Small intestine (tissue), 7 donors: ENCODE measurements around the gene PDE5A. TPM values are rescaled to one million over a fixed set of nuclear protein-coding genes. Genes with fewer than 3 reads are reported as not detected.
A peak's percentile ranks its signal among the peaks of the same experiment; 100 is the strongest.

Experiments
- DNase-seq, 2 donors: peaks; one replicate each; pipeline versions ENCODE4 v3.0.0 to v3.0.0-alpha.2; 2013
- FAIRE-seq: peaks from 2 replicates; lab custom pipeline; 2012; peaks lifted over from hg19 to GRCh38; lab: Jason Lieb, UNC
- H3K27ac ChIP-seq, 3 donors: one replicate each; pipeline ENCODE4 v1.5.1; 2013; ENCODE audit warnings: low read length in 2 of 3, mild to moderate bottlenecking in 2 of 3, control low read depth in 1 of 3, inconsistent platforms in 1 of 3, low read depth in 1 of 3, moderate library complexity in 1 of 3
- H3K27me3 ChIP-seq, 3 donors: one replicate each; pipeline ENCODE4 v1.6.1; 2013; ENCODE audit warnings: low read length in 3 of 3, inconsistent platforms in 1 of 3; ENCODE audit not compliant: control insufficient read depth in 3 of 3, insufficient read depth in 3 of 3
- H3K36me3 ChIP-seq, 3 donors: one replicate each; pipeline ENCODE4 v1.6.1; 2013; ENCODE audit warnings: low read length in 3 of 3, inconsistent platforms in 1 of 3, low read depth in 1 of 3, mild to moderate bottlenecking in 1 of 3, moderate library complexity in 1 of 3; ENCODE audit not compliant: control insufficient read depth in 3 of 3, insufficient read depth in 2 of 3
- H3K4me1 ChIP-seq, 3 donors: one replicate each; pipeline ENCODE4 v1.6.1; 2013; ENCODE audit warnings: low read length in 2 of 3, inconsistent platforms in 1 of 3, low read depth in 1 of 3, mild to moderate bottlenecking in 1 of 3, moderate library complexity in 1 of 3; ENCODE audit not compliant: control insufficient read depth in 3 of 3, insufficient read depth in 2 of 3
- H3K4me3 ChIP-seq, 3 donors: one replicate each; pipeline ENCODE4 v1.5.1; 2013; ENCODE audit warnings: low read length in 3 of 3, control low read depth in 1 of 3, inconsistent platforms in 1 of 3, low read depth in 1 of 3, mild to moderate bottlenecking in 1 of 3, moderate library complexity in 1 of 3
- H3K9me3 ChIP-seq, 2 donors: one replicate each; pipeline ENCODE4 v1.6.1; 2013; ENCODE audit warnings: low read depth in 1 of 2, low read length in 1 of 2; ENCODE audit not compliant: control insufficient read depth in 2 of 2, insufficient read depth in 1 of 2
- WGBS, 3 donors: extraction: QIAGEN DNeasy Blood & Tissue Kit; methylation state at CpG; one replicate each; pipeline ENCODE4 v1.1.7; 2013; 5-methylcytosine and 5-hydroxymethylcytosine counted together
- polyA plus RNA-seq, 4 donors: library from polyadenylated mRNA; stranded (reverse) in 3 of 4; unstranded in 1 of 4; fragments of 200-250 nt in 3 of 4; fragments of 120-200 nt in 1 of 4; gene quantifications; one replicate each; pipeline versions ENCODE4 v1.2.1 to v1.2.3, GENCODE V29; 2013
- donor health status: healthy with polysubstance abuse.
- donor health status: control.
- donor health status: control.
- donor health status: Bipolar disorder and iron deficiency.
- donor health status: healthy.

PDE5A gene
- polyA plus RNA-seq, 4 donors = 5.9 to 18.8 (median 7.4) TPM

- Histone ChIP-seq H3K27me3 (no peaks in the 10 kb centered on the region), H3K36me3 (peaks cover 0 to 4% (median 0%) of the 10 kb centered on the region in 3 donors), H3K9me3 (no peaks in the 10 kb centered on the region), H3K4me3 (no peak overlapping the region), H3K4me1 (peaks cover 0 to 5% (median 2%) of the 10 kb centered on the region in 3 donors), H3K27ac (peak overlapping the region in 1 of 3 donors; percentile 16)
- WGBS, 3 donors = 91 to 97% (median 93%) methylated on average over 3 of the region's 3 CpGs
- FAIRE-seq (no peak), DNase-seq (no peak)
Measured at GRCh38 chr4:119518915-119519410, 109.6 kb downstream of the PDE5A start.

DNA sequence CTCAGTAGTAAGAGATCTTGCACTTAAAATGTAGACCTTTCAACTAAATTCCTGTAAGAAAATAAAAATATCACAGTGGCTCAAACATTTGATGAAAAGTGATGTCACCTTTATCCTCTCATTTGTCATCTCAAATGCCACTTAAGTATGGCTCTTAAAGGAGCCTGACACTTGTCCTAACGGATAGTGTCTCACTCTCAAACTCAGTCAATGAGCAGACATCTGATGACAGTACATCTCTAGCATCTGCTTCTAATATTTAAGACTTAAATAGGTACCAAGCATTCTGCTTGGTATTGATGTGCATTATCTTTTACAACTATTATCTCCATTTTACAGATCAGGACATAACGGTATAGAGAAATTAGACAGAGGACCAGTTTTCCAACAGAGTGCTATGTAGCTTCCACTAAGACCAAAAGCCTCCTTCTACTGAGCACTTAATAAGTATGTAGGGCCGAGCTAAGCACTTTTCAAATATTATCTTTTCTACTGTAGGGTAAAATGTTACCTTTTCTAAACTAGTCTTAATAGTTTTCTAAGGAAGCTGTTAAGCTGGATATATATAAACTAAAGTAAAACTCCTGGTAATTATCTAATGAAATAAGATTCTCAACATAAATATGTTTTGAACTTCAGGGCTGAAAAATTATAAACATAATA is 110.2 kb downstream of the PDE5A start:
- peaks cover 0 to 5% (median 2%) of the 10 kb centered on the region in 3 donors for H3K4me1 ChIP-seq
- WGBS, 3 donors = 79 to 94% (median 92%) methylated on average over 3 of the region's 3 CpGs
- DNase-seq (no peak), FAIRE-seq (no peak)
- H3K27me3 ChIP-seq = no peaks in the 10 kb centered on the region
- peaks cover 0 to 6% (median 0%) of the 10 kb centered on the region in 3 donors for H3K36me3 ChIP-seq
- no peak overlapping the region for H3K4me3 ChIP-seq
- H3K27ac ChIP-seq = peak overlapping the region; percentile 4 to 20 (median 17)
- H3K9me3 ChIP-seq = no peaks in the 10 kb centered on the region

GRCh38 chr4:119517361-119518229 is 111.0 kb downstream of the PDE5A start:
- DNase-seq = peak; percentile 31 to 68
- FAIRE-seq = no peak

GRCh38 chr4:119512398-119512797 is 116.2 kb downstream of the PDE5A start:
- Histone ChIP-seq H3K4me3 (no peak overlapping the region), H3K27ac (no peak overlapping the region), H3K9me3 (no peaks in the 10 kb centered on the region), H3K36me3 (peaks cover 0 to 13% (median 6%) of the 10 kb centered on the region in 3 donors), H3K27me3 (no peaks in the 10 kb centered on the region), H3K4me1 (peaks cover 0 to 2% (median 0%) of the 10 kb centered on the region in 3 donors)
- WGBS, 3 donors = 95 to 96% (median 96%) methylated on average over 2 of the region's 2 CpGs
- DNase-seq = no peak
- no peak for FAIRE-seq

More at GRCh38 chr4:119517361-119518229, 111.0 kb downstream of the PDE5A start:
- Histone ChIP-seq H3K4me3 (no peak overlapping the region), H3K4me1 (peaks cover 0 to 5% (median 2%) of the 10 kb centered on the region in 3 donors), H3K36me3 (peaks cover 0 to 9% (median 2%) of the 10 kb centered on the region in 3 donors), H3K27ac (peak overlapping the region; percentile 20 to 81 (median 55)), H3K9me3 (no peaks in the 10 kb centered on the region), H3K27me3 (no peaks in the 10 kb centered on the region)
- WGBS, 3 donors = 65 to 71% (median 67%) methylated on average over 2 of the region's 2 CpGs

GRCh38 chr4:119510395-119511149 is 118.0 kb downstream of the PDE5A start:
- no peaks in the 10 kb centered on the region for H3K27me3 ChIP-seq
- no peak overlapping the region for H3K4me3 ChIP-seq
- no peaks in the 10 kb centered on the region for H3K9me3 ChIP-seq
- H3K36me3 ChIP-seq = peaks cover 0 to 15% (median 6%) of the 10 kb centered on the region in 3 donors
- H3K27ac ChIP-seq = no peak overlapping the region
- H3K4me1 ChIP-seq = peaks cover 0 to 2% (median under 1%) of the 10 kb centered on the region in 3 donors
- no peak for DNase-seq
- peak; percentile 19 for FAIRE-seq
- WGBS, 3 donors = 67 to 87% (median 85%) methylated on average over 4 of the region's 4 CpGs

DNA sequence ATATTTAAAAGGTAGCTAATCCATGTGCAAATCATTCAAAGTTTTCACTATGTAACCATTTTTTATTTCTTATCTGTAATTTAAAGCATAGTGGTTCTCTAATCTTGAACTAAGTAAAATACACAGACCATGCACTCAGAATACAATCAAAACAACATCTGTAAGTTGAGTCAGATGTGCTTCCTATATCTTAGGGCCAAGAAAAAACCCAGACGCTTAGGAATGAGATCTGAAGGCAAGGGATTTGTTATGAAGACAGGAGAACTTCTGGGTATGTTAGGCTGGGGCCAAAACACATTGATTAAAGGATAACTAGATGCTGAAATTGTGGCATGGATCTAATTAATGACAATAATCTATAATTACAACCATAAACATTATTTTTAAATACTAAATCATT is 120.3 kb downstream of the PDE5A start:
- 69 to 80% (median 70%) methylated on average over 1 of the region's 1 CpG for WGBS, 3 donors
- no peak for FAIRE-seq

DNA sequence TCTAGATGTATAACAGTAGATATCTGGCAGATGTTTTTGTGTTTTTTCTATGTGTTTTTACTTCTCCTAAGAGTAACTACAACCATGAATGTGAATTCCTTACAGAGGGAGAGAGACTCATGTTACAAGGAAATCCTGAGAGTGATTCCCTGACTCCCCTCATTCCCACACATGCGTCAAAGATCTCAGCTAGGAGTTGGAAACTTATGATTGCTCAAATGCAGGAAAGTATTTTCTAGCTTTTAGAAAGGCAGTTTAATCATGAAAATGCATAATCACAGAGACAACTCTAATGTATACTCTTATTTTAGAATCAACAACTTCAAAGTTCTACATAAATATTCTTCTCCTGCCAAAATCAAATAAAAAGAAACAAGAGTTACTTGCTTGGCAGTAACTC is 121.8 kb downstream of the PDE5A start:
- no peak for FAIRE-seq
- WGBS, 3 donors = 84 to 94% (median 94%) methylated on average over 1 of the region's 1 CpG
- H3K27me3 ChIP-seq = no peaks in the 10 kb centered on the region
- peaks cover 0 to 6% (median 0%) of the 10 kb centered on the region in 3 donors for H3K4me1 ChIP-seq
- H3K36me3 ChIP-seq = peaks cover 0 to 7% (median 4%) of the 10 kb centered on the region in 3 donors
- H3K9me3 ChIP-seq = no peaks in the 10 kb centered on the region
- no peak overlapping the region for H3K27ac ChIP-seq
- DNase-seq = no peak
- no peak overlapping the region for H3K4me3 ChIP-seq

More for the DNA sequence above, 120.3 kb downstream of the PDE5A start:
- no peaks in the 10 kb centered on the region for H3K27me3 ChIP-seq
- DNase-seq = no peak
- peaks cover 0 to 6% (median 0%) of the 10 kb centered on the region in 3 donors for H3K4me1 ChIP-seq
- peaks cover 0 to 10% (median 6%) of the 10 kb centered on the region in 3 donors for H3K36me3 ChIP-seq
- H3K9me3 ChIP-seq = no peaks in the 10 kb centered on the region
- no peak overlapping the region for H3K27ac ChIP-seq
- no peak overlapping the region for H3K4me3 ChIP-seq
